H1 (cell line): ENCODE results near the gene EBF3. TPM values are rescaled to one million over a fixed set of nuclear protein-coding genes. Genes with fewer than 3 reads are reported as not detected.

Experiments
- ATF3 ChIP-seq: IDR thresholded peaks from 2 replicates; pipeline ENCODE4 v1.6.1; 2011; ENCODE audit warnings: low read depth, mild to moderate bottlenecking, low read length; ENCODE audit not compliant: insufficient read depth
- CHD7 ChIP-seq: fragments of 300-600 bp; sonication (generic); IDR thresholded peaks from 2 replicates; pipeline ENCODE4 v1.7.1; 2012; ENCODE audit warnings: low read length, moderate library complexity, mild to moderate bottlenecking, inconsistent platforms; ENCODE audit not compliant: insufficient replicate concordance
- CTBP2 ChIP-seq: IDR thresholded peaks from 2 replicates; pipeline ENCODE4 v1.7.0; 2011; ENCODE audit warnings: borderline replicate concordance, mild to moderate bottlenecking, moderate library complexity, mixed read lengths, low read length; ENCODE audit not compliant: insufficient read depth, insufficient read length
- KDM1A ChIP-seq: fragments of 200-600, 300-600 bp; sonication (generic); IDR thresholded peaks from 2 replicates; pipeline ENCODE4 v1.7.1; 2016; ENCODE audit warnings: mild to moderate bottlenecking, low read length, borderline replicate concordance
- SP2 ChIP-seq: IDR thresholded peaks from 2 replicates; pipeline ENCODE4 v1.6.1; 2012; ENCODE audit warnings: mild to moderate bottlenecking, low read length, inconsistent platforms
- polyA plus RNA-seq, 7 experiments: library from polyadenylated mRNA; depleted of rRNA in 3 of 7; stranded (reverse) in 5 of 7; unstranded in 2 of 7; fragments of >200 nt in 5 of 7; fragments of 200-250 nt in 2 of 7; gene quantifications; 1 replicate in 5 of 7; 2 replicates in 1 of 7; 4 replicates in 1 of 7; pipeline versions ENCODE4 v1.2.1 to v1.2.3, GENCODE V29; 2011 to 2013; ENCODE audit warnings: missing spikeins in 2 of 7, mixed read lengths in 2 of 7
- total RNA-seq: library from RNA; stranded (reverse); fragmentation: NEBNext Ultra II Directional; extraction: Animal tissue kit (Norgen Biotek cat#: 25700); gene quantifications from 2 replicates; pipeline ENCODE4 v1.2.1, GENCODE V29; 2021
- TF ChIP-seq, protein P1 (sequence below): IDR thresholded peaks from 2 replicates; pipeline ENCODE4 v1.6.1; 2011; ENCODE audit warnings: low read length, improper control_type of control experiment
- TF ChIP-seq, protein P2 (sequence below), 3 experiments: IDR thresholded peaks; 1 replicate in 2 of 3; 2 replicates in 1 of 3; pipeline versions ENCODE4 v1.5.1 to v1.6.1; 2011; ENCODE audit warnings: low read length in 3 of 3, mild to moderate bottlenecking in 3 of 3, inconsistent platforms in 2 of 3, low read depth in 1 of 3, moderate library complexity in 1 of 3; ENCODE audit not compliant: insufficient read depth in 1 of 3; ENCODE audit errors: control extremely low read depth in 1 of 3

Gene EBF3
- total and polyA plus RNA-seq, 2 of the 8 experiments (the other 6 are each of a cell fraction or from before 2014, with no cell fraction given): 0.08 to 0.26 TPM

DNA sequence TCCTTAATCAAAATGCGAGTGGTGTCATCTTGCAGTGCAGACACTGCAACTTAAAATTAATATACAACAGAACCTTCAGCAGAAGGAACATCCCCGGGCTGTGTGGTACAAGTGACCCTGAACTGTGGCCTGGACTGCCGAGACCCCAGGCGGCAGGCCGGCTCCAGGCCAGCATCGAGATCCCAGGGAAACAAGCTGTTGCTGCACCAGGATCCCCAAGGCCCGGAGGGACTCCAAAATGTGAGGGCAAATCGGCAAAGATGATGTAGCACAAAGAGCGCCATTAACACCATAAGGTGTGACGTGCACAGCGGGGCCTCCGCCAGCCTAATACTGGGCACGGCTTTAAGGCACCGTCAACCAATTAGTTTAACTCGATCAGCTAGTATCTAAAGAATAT, 73.9 kb downstream of the EBF3 start (continued):
- TF ChIP-seq CHD7 (no peak), KDM1A (no peak), CTBP2 (no peak), SP2 (no peak), ATF3 (no peak)
- TF ChIP-seq, protein P1, sequence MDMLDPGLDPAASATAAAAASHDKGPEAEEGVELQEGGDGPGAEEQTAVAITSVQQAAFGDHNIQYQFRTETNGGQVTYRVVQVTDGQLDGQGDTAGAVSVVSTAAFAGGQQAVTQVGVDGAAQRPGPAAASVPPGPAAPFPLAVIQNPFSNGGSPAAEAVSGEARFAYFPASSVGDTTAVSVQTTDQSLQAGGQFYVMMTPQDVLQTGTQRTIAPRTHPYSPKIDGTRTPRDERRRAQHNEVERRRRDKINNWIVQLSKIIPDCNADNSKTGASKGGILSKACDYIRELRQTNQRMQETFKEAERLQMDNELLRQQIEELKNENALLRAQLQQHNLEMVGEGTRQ: no peak
- TF ChIP-seq, protein P2, sequence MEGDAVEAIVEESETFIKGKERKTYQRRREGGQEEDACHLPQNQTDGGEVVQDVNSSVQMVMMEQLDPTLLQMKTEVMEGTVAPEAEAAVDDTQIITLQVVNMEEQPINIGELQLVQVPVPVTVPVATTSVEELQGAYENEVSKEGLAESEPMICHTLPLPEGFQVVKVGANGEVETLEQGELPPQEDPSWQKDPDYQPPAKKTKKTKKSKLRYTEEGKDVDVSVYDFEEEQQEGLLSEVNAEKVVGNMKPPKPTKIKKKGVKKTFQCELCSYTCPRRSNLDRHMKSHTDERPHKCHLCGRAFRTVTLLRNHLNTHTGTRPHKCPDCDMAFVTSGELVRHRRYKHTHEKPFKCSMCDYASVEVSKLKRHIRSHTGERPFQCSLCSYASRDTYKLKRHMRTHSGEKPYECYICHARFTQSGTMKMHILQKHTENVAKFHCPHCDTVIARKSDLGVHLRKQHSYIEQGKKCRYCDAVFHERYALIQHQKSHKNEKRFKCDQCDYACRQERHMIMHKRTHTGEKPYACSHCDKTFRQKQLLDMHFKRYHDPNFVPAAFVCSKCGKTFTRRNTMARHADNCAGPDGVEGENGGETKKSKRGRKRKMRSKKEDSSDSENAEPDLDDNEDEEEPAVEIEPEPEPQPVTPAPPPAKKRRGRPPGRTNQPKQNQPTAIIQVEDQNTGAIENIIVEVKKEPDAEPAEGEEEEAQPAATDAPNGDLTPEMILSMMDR (IDR thresholded peaks at IDR 0.05; ENCODE audit: control extremely low read depth in 1 of 3, insufficient read depth in 1 of 3, low read depth in 1 of 3, low read length in 3 of 3): no peak
